HG03432 (cell line): Measurements from ENCODE around the gene TMEM225B.
A peak's percentile ranks its signal among the peaks of the same experiment; 100 is the strongest.
"Not testable (repeated sequence)": the region's sequence is repeated elsewhere in the genome, so short reads cannot be mapped to it uniquely, and the experiment has no call there.

ENCODE experiments used
- ATAC-seq: cut with Tn5 transposase; IDR thresholded peaks from one replicate; pipeline ENCODE4 v1.9.1; 2021; ENCODE audit warnings: mild to moderate bottlenecking, moderate library complexity; ENCODE audit not compliant: unreplicated experiment

Gene TMEM225B

GRCh38 chr7:99597762-99598501, at the start of gene TMEM225B:
Gene TMEM225B (plus strand): TSS chr7:99598267. CDS start chr7:99604389, 6,122 bp downstream.
- ATAC-seq = no peak

GRCh38 chr7:99549545-99549944, 48.5 kb upstream of the TMEM225B start:
- not testable (repeated sequence) for ATAC-seq

- no peak for ATAC-seq
Observed at GRCh38 chr7:99551334-99551733, 46.7 kb upstream of the TMEM225B start.

- ATAC-seq = peak; percentile 96
Observed at GRCh38 chr7:99551767-99552463, 46.2 kb upstream of the TMEM225B start, which contains the start of gene FAM200A. Gene FAM200A (minus strand): TSS chr7:99552114. CDS start chr7:99548407, 3,707 bp downstream.

GRCh38 chr7:99553039-99553438, 45.0 kb upstream of the TMEM225B start:
- ATAC-seq = no peak

- ATAC-seq = no peak
Observed at GRCh38 chr7:99554939-99555338, 43.1 kb upstream of the TMEM225B start.

- no peak for ATAC-seq
Observed at GRCh38 chr7:99557196-99557607, 40.9 kb upstream of the TMEM225B start.

- ATAC-seq = peak; percentile 48
Observed at GRCh38 chr7:99557940-99558305, 40.1 kb upstream of the TMEM225B start.

- ATAC-seq = peak; percentile 80
Observed at GRCh38 chr7:99558306-99559174, 39.5 kb upstream of the TMEM225B start, which contains the start of gene ZNF655. Gene ZNF655 (plus strand): TSS chr7:99558642. CDS start chr7:99560560, 1,918 bp downstream.

GRCh38 chr7:99559175-99559915, 38.7 kb upstream of the TMEM225B start:
- ATAC-seq = no peak

- no peak for ATAC-seq
Observed at GRCh38 chr7:99560834-99561736, 37.0 kb upstream of the TMEM225B start.

GRCh38 chr7:99561737-99562051, 36.4 kb upstream of the TMEM225B start:
- ATAC-seq = no peak

GRCh38 chr7:99562114-99562784, 35.8 kb upstream of the TMEM225B start:
- ATAC-seq = no peak

- no peak for ATAC-seq
Observed at GRCh38 chr7:99562832-99563231, 35.2 kb upstream of the TMEM225B start.

- ATAC-seq = no peak
Observed at GRCh38 chr7:99563650-99564049, 34.4 kb upstream of the TMEM225B start.

GRCh38 chr7:99568770-99569169, 29.3 kb upstream of the TMEM225B start:
- ATAC-seq = not testable (repeated sequence)

GRCh38 chr7:99571768-99572167, 26.3 kb upstream of the TMEM225B start:
- no peak for ATAC-seq

- no peak for ATAC-seq
Observed at GRCh38 chr7:99573257-99573656, 24.8 kb upstream of the TMEM225B start.

GRCh38 chr7:99576251-99576650, 21.8 kb upstream of the TMEM225B start:
- ATAC-seq = no peak
